Measurements from ENCODE around the gene LCA5L.

GRCh38 chr21:39386899-39387298 is 58.7 kb downstream of the LCA5L start:
- TF ChIP-seq, protein P1, sequence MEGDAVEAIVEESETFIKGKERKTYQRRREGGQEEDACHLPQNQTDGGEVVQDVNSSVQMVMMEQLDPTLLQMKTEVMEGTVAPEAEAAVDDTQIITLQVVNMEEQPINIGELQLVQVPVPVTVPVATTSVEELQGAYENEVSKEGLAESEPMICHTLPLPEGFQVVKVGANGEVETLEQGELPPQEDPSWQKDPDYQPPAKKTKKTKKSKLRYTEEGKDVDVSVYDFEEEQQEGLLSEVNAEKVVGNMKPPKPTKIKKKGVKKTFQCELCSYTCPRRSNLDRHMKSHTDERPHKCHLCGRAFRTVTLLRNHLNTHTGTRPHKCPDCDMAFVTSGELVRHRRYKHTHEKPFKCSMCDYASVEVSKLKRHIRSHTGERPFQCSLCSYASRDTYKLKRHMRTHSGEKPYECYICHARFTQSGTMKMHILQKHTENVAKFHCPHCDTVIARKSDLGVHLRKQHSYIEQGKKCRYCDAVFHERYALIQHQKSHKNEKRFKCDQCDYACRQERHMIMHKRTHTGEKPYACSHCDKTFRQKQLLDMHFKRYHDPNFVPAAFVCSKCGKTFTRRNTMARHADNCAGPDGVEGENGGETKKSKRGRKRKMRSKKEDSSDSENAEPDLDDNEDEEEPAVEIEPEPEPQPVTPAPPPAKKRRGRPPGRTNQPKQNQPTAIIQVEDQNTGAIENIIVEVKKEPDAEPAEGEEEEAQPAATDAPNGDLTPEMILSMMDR (IDR thresholded peaks at IDR 0.05), result no peak
- TF ChIP-seq POLR2A (IDR thresholded peaks at IDR 0.05), result no peak

Data from prostate gland (tissue), 2 donors.